Left ventricle myocardium superior (tissue), 1 donor: Measurements from ENCODE around the gene ZBED3. TPM values are rescaled to one million over a fixed set of nuclear protein-coding genes. Genes with fewer than 3 reads are reported as not detected.

Experiments
- ATAC-seq: fragments of 200-7000 bp; cut with Tn5 transposase; one replicate; pipeline ENCODE4 v1.9.1; 2020; ENCODE audit warnings: mild to moderate bottlenecking, moderate library complexity
- DNase-seq: peaks from one replicate; pipeline ENCODE4 v3.0.0-alpha.2; 2020
- intact Hi-C: fragments of 100-400 bp; cut with micrococcal nuclease; formaldehyde crosslinking; loops from one replicate; pipeline ENCODE4 v1.11.0; 2022
- total RNA-seq: library from RNA; stranded (reverse); fragmentation: NEBNext Ultra II Directional; extraction: Animal tissue kit (Norgen Biotek cat#: 25700); gene quantifications from one replicate; pipeline ENCODE4 v1.2.1, GENCODE V29; 2021
- donor health status: DM: no; HTN: yes; CAD: no; lungs with severe emphysema.

The ZBED3 gene
- total RNA-seq, 1 donor from 2014 or later = 4.7 TPM

GRCh38 chr5:77024490-77024889, 62.6 kb downstream of the ZBED3 start:
- ATAC-seq = no peak
- DNase-seq = no peak
- intact Hi-C loops = no loop called here

DNA sequence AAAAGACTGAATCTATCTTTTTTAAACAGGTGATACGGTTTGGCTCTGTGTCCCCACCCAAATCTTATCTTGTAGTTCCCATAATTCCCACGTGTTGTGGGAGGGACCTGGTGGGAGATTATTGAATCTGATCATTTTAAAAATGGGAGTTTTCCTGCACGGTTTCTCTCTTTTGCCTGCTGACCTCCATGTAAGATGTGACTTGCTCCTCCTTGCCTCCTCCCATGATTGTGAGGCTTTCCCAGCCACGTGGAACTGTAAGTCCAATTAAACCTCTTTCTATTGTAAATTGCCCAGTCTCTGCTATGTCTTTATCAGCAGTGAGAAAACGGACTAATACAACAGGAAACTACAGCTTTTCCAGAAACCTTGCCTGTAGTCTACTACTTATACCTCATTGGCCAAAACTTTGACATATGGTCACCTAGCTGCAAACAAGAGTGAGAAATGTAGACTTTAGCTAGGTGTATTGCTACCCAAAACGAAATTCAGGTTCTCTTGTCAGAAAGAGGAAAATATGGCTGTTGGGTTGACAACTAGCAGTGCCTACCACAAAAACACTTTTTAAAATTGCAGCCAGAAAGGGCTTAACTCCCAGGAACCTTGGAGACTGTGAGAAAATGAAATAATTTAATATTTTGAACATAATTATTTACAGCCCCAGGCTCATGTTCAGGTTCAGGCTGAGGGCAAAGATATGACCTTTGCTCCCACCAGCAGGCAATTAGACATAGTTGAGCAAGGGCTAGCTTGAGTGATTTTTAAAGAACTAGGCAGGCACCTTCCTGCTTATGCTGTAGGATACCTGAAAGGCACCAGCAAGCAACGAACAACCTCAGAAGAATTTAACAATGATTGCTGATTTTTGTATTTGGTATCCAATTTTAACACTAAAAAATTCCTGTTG, 64.3 kb downstream of the ZBED3 start:
- DNase-seq = no peak
- ATAC-seq = no peak
- intact Hi-C loops = no loop called here

Other genes with a start within 250 kb of the ZBED3 start
- 0.20 TPM for gene S100Z, start 237.3 kb downstream of the ZBED3 start, total RNA-seq
- gene CRHBP, start 134.2 kb downstream of the ZBED3 start, total RNA-seq = 0.92 TPM
- 15.6 TPM for gene AGGF1, start 56.9 kb downstream of the ZBED3 start, total RNA-seq
- 0.69 TPM for gene PDE8B, start 123.4 kb upstream of the ZBED3 start, total RNA-seq